C4-2B (cell line): ENCODE results near the gene FAM110A.

Source experiments
- ZFX ChIP-seq: fragments of 450-650 bp; IDR thresholded peaks from 2 replicates; pipeline ENCODE4 v1.6.1; 2017
- TF ChIP-seq, protein P1 (sequence below): fragments of 450-650 bp; conservative IDR thresholded peaks from 2 replicates; pipeline ENCODE4 v1.5.1; 2017; ENCODE audit warnings: mild to moderate bottlenecking

DNA sequence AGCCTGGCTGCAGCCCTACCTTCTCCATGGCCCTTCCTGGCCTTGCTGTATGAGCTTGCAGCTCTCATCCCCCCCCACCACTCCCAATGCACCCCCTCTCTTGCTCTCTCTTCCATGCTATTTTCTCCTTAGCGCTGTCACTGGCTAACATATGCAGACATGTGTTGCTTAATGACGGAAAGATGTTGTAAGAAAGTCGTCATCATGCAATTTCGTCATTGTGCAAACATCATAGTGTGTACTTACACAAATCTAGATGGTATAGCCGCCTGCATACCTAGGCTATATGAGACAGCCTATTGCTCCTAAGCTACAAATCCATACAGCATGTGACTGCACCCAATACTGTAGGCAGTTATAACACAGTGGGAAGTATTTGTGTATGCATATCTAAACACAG is 55.6 kb downstream of the FAM110A start:
- TF ChIP-seq, protein P1, sequence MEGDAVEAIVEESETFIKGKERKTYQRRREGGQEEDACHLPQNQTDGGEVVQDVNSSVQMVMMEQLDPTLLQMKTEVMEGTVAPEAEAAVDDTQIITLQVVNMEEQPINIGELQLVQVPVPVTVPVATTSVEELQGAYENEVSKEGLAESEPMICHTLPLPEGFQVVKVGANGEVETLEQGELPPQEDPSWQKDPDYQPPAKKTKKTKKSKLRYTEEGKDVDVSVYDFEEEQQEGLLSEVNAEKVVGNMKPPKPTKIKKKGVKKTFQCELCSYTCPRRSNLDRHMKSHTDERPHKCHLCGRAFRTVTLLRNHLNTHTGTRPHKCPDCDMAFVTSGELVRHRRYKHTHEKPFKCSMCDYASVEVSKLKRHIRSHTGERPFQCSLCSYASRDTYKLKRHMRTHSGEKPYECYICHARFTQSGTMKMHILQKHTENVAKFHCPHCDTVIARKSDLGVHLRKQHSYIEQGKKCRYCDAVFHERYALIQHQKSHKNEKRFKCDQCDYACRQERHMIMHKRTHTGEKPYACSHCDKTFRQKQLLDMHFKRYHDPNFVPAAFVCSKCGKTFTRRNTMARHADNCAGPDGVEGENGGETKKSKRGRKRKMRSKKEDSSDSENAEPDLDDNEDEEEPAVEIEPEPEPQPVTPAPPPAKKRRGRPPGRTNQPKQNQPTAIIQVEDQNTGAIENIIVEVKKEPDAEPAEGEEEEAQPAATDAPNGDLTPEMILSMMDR = no peak
- no peak for TF ChIP-seq ZFX
